H9 (cell line): ENCODE measurements around the gene CPLX4. TPM values are rescaled to one million over a fixed set of nuclear protein-coding genes. Genes with fewer than 3 reads are reported as not detected.

Experiments
- DNase-seq: peaks from one replicate; pipeline ENCODE4 v3.0.0-alpha.2; 2017
- H2AFZ ChIP-seq: one replicate; pipeline ENCODE4 v1.6.1; 2013; ENCODE audit warnings: mild to moderate bottlenecking, low read length, control low read depth, moderate library complexity
- H2AK5ac ChIP-seq: 2 replicates; pipeline ENCODE4 v1.6.1; 2013; ENCODE audit warnings: low read length, control low read depth, mixed read lengths; ENCODE audit not compliant: insufficient read length
- H2BK120ac ChIP-seq: one replicate; pipeline ENCODE4 v1.6.1; 2013; ENCODE audit warnings: low read depth, mild to moderate bottlenecking, low read length, control low read depth, inconsistent platforms; ENCODE audit not compliant: poor library complexity, severe bottlenecking
- H2BK12ac ChIP-seq: 2 replicates; pipeline ENCODE4 v1.6.1; 2013; ENCODE audit warnings: low read length, control low read depth, mixed read lengths, low read depth; ENCODE audit not compliant: insufficient read length
- H2BK15ac ChIP-seq: 2 replicates; pipeline ENCODE4 v1.6.1; 2013; ENCODE audit warnings: low read depth, low read length, control low read depth
- H2BK20ac ChIP-seq: one replicate; pipeline ENCODE4 v1.6.1; 2013; ENCODE audit warnings: low read depth, mild to moderate bottlenecking, low read length, control low read depth, inconsistent platforms; ENCODE audit not compliant: poor library complexity, severe bottlenecking
- H2BK5ac ChIP-seq: 2 replicates; pipeline ENCODE4 v1.6.1; 2013; ENCODE audit warnings: low read length, control low read depth, mixed read lengths; ENCODE audit not compliant: insufficient read length
- H3K14ac ChIP-seq: 2 replicates; pipeline ENCODE4 v1.6.1; 2013; ENCODE audit warnings: low read length, control low read depth; ENCODE audit not compliant: insufficient read depth
- H3K18ac ChIP-seq: 2 replicates; pipeline ENCODE4 v1.6.1; 2013; ENCODE audit warnings: low read depth, mild to moderate bottlenecking, mixed read lengths, low read length, control low read depth; ENCODE audit not compliant: insufficient read length
- H3K23ac ChIP-seq: 2 replicates; pipeline ENCODE4 v1.6.1; 2013; ENCODE audit warnings: low read length, control low read depth, mixed read lengths, low read depth; ENCODE audit not compliant: insufficient read length
- H3K23me2 ChIP-seq: 2 replicates; pipeline ENCODE4 v1.6.1; 2013; ENCODE audit warnings: low read depth, mild to moderate bottlenecking, mixed read lengths, low read length, control low read depth; ENCODE audit not compliant: insufficient read length, poor library complexity, severe bottlenecking
- H3K27ac ChIP-seq: 2 replicates; pipeline ENCODE4 v1.5.1; 2013; ENCODE audit warnings: low read length, control low read depth, mixed read lengths, low read depth; ENCODE audit not compliant: insufficient read length
- H3K27me3 ChIP-seq: 2 replicates; pipeline ENCODE4 v1.6.1; 2013; ENCODE audit warnings: low read length, control low read depth, inconsistent platforms; ENCODE audit not compliant: insufficient read depth
- H3K4ac ChIP-seq: 2 replicates; pipeline ENCODE4 v1.6.1; 2013; ENCODE audit warnings: low read depth, mild to moderate bottlenecking, control low read depth, inconsistent platforms, low read length, moderate library complexity
- H3K4me1 ChIP-seq: 2 replicates; pipeline ENCODE4 v1.6.1; 2013; ENCODE audit warnings: low read length, control low read depth, inconsistent platforms; ENCODE audit not compliant: insufficient read depth
- H3K4me2 ChIP-seq: 2 replicates; pipeline ENCODE4 v1.6.1; 2013; ENCODE audit warnings: low read length, control low read depth, mixed read lengths; ENCODE audit not compliant: insufficient read length, insufficient read depth
- H3K56ac ChIP-seq: 2 replicates; pipeline ENCODE4 v1.6.1; 2013; ENCODE audit warnings: low read depth, mild to moderate bottlenecking, mixed read lengths, low read length, control low read depth; ENCODE audit not compliant: insufficient read length
- H3K79me1 ChIP-seq: 2 replicates; pipeline ENCODE4 v1.6.1; 2013; ENCODE audit warnings: low read depth, mild to moderate bottlenecking, moderate library complexity, low read length, control low read depth, inconsistent platforms; ENCODE audit not compliant: insufficient read depth, poor library complexity, severe bottlenecking
- H3K79me2 ChIP-seq: 2 replicates; pipeline ENCODE4 v1.6.1; 2013; ENCODE audit warnings: low read length, control low read depth, inconsistent platforms; ENCODE audit not compliant: insufficient read depth
- H3K9ac ChIP-seq: 2 replicates; pipeline ENCODE4 v1.6.1; 2013; ENCODE audit warnings: low read length, control low read depth, mixed read lengths; ENCODE audit not compliant: insufficient read length; ENCODE audit errors: extremely low read depth
- H3K9me3 ChIP-seq: one replicate; pipeline ENCODE4 v1.6.1; 2013; ENCODE audit warnings: low read depth, low read length, inconsistent platforms; ENCODE audit not compliant: control insufficient read depth
- H3T11ph ChIP-seq: one replicate; pipeline ENCODE4 v1.6.1; 2013; ENCODE audit warnings: mild to moderate bottlenecking, low read length, control low read depth, inconsistent platforms
- H4K20me1 ChIP-seq: one replicate; pipeline ENCODE4 v1.6.1; 2013; ENCODE audit not compliant: control insufficient read depth, insufficient read length, insufficient read depth
- H4K5ac ChIP-seq: 2 replicates; pipeline ENCODE4 v1.6.1; 2013; ENCODE audit warnings: low read depth, mild to moderate bottlenecking, mixed read lengths, low read length, control low read depth; ENCODE audit not compliant: insufficient read length
- H4K8ac ChIP-seq: replicated peaks from 2 replicates; pipeline ENCODE4 v1.6.1; 2013; ENCODE audit warnings: low read length, control low read depth, mixed read lengths, low read depth; ENCODE audit not compliant: insufficient read length
- H4K91ac ChIP-seq: 2 replicates; pipeline ENCODE4 v1.6.1; 2013; ENCODE audit warnings: low read depth, mild to moderate bottlenecking, moderate library complexity, mixed read lengths, low read length, control low read depth; ENCODE audit not compliant: insufficient read length
- H3K27ac Mint-ChIP-seq, 3 experiments: 2 replicates in 2 of 3; 3 replicates in 1 of 3; pipeline ENCODE4 v1.8.0; 2020 to 2021; ENCODE audit warnings: mixed read lengths in 3 of 3, mild to moderate bottlenecking in 1 of 3, moderate library complexity in 1 of 3
- H3K27me3 Mint-ChIP-seq: 2 replicates; pipeline ENCODE4 v1.8.0; 2021; ENCODE audit warnings: low read depth, mild to moderate bottlenecking, moderate library complexity, mixed read lengths
- H3K36me3 Mint-ChIP-seq, 3 experiments: 2 replicates in 2 of 3; 3 replicates in 1 of 3; pipeline ENCODE4 v1.8.0; 2020 to 2021; ENCODE audit warnings: low read depth in 3 of 3, mixed read lengths in 3 of 3; ENCODE audit not compliant: insufficient read depth in 1 of 3
- H3K4me1 Mint-ChIP-seq, 2 experiments: 2 replicates each; pipeline ENCODE4 v1.8.0; 2020; ENCODE audit warnings: mixed read lengths in 2 of 2
- H3K4me3 Mint-ChIP-seq, 2 experiments: 2 replicates in 1 of 2; 3 replicates in 1 of 2; pipeline ENCODE4 v1.8.0; 2020 to 2021; ENCODE audit warnings: mild to moderate bottlenecking in 2 of 2, mixed read lengths in 2 of 2, moderate library complexity in 1 of 2
- H3K9me3 Mint-ChIP-seq, 2 experiments: 2 replicates in 1 of 2; 3 replicates in 1 of 2; pipeline ENCODE4 v1.8.0; 2020; ENCODE audit warnings: mild to moderate bottlenecking in 2 of 2, mixed read lengths in 2 of 2, moderate library complexity in 1 of 2
- WGBS: extraction: QIAGEN DNeasy Blood & Tissue Kit; methylation state at CpG from one replicate; pipeline ENCODE4 v1.1.7; 2013; ENCODE audit warnings: missing lambda C conversion rate, low lambda C conversion rate, mixed read lengths; ENCODE audit not compliant: insufficient read length; ENCODE audit errors: extremely low coverage; 5-methylcytosine and 5-hydroxymethylcytosine counted together
- total RNA-seq: library from RNA; stranded (reverse); gene quantifications from 2 replicates; pipeline ENCODE4 v1.2.1, GENCODE V29; 2021
- TF ChIP-seq, protein P1 (sequence below): fragments of 200-600 bp; sonication (generic); conservative IDR thresholded peaks from 3 replicates; pipeline ENCODE4 v1.8.0; 2021; ENCODE audit warnings: antibody characterized with exemption, mild to moderate bottlenecking

The CPLX4 gene
- total RNA-seq, 1 experiment from 2014 or later: not detected

DNA sequence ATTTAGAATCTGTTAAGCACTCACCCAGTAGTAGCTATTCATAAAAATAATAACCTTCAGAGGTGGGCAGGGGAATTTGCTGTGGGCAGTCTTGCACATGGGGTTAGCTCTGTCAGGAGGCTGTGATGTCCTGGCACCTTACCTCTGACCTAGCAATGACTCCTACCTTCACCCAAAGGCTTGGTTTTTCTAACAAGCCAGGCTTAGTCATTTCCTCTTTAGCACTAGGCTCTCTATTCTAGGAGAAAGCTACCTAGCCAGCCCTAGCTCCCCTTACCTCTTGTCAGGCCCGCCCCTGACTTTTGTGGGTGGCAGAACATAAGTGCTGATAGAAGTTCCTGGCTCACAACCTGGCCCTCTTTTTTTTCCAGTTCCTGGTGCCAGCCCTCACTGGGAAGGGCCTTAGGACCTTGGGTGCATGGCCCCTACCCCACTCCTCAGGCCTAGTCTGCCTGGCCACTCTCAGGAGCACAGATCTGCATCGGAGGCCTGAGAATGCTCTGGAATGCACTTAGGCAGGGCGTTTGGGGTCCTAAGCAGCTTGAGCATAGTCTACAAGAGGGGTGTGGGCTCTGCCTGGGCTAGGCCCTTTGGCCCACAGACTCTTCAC lies 17.7 kb downstream of the CPLX4 start:
- H2AK5ac ChIP-seq: no peak overlapping the region
- peaks cover 0 to 3% of the 10 kb centered on the region in 2 experiments; a peak in 1 of 4 replicates for H3K4me1 Mint-ChIP-seq
- H3K36me3 Mint-ChIP-seq: no peaks in the 10 kb centered on the region
- H3K4me3 Mint-ChIP-seq: no peak overlapping the region
- H3K4ac ChIP-seq: no peak overlapping the region
- H2BK5ac ChIP-seq: no peak overlapping the region
- no peaks in the 10 kb centered on the region for H4K20me1 ChIP-seq
- peaks cover 41% of the 10 kb centered on the region for H3K27me3 Mint-ChIP-seq
- TF ChIP-seq, protein P1, sequence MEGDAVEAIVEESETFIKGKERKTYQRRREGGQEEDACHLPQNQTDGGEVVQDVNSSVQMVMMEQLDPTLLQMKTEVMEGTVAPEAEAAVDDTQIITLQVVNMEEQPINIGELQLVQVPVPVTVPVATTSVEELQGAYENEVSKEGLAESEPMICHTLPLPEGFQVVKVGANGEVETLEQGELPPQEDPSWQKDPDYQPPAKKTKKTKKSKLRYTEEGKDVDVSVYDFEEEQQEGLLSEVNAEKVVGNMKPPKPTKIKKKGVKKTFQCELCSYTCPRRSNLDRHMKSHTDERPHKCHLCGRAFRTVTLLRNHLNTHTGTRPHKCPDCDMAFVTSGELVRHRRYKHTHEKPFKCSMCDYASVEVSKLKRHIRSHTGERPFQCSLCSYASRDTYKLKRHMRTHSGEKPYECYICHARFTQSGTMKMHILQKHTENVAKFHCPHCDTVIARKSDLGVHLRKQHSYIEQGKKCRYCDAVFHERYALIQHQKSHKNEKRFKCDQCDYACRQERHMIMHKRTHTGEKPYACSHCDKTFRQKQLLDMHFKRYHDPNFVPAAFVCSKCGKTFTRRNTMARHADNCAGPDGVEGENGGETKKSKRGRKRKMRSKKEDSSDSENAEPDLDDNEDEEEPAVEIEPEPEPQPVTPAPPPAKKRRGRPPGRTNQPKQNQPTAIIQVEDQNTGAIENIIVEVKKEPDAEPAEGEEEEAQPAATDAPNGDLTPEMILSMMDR: no peak
- no peak overlapping the region for H3K18ac ChIP-seq
- H2BK12ac ChIP-seq: no peak overlapping the region
- H3K27me3 ChIP-seq: no peaks in the 10 kb centered on the region
- no peaks in the 10 kb centered on the region for H3K9me3 ChIP-seq
- H3K23me2 ChIP-seq: no peaks in the 10 kb centered on the region
- no peak overlapping the region for H3K4me2 ChIP-seq
- H2BK20ac ChIP-seq: no peak overlapping the region
- H2BK15ac ChIP-seq: no peak overlapping the region
- H3K9me3 Mint-ChIP-seq: no peaks in the 10 kb centered on the region
- no peak overlapping the region for H3T11ph ChIP-seq
- H4K91ac ChIP-seq: no peak overlapping the region
- H3K79me1 ChIP-seq: no peaks in the 10 kb centered on the region
- no peak for DNase-seq
- no CpG with 5 or more reads among the region's 3 CpGs for WGBS
- H3K23ac ChIP-seq: no peak overlapping the region
- no peak overlapping the region for H3K27ac Mint-ChIP-seq
- H3K4me1 ChIP-seq: no peaks in the 10 kb centered on the region
- no peak overlapping the region for H4K5ac ChIP-seq
- no peak overlapping the region for H3K56ac ChIP-seq
- H3K79me2 ChIP-seq: no peaks in the 10 kb centered on the region
- H4K8ac ChIP-seq: no peak overlapping the region
- no peak overlapping the region for H3K14ac ChIP-seq
- H3K9ac ChIP-seq: no peak overlapping the region
- no peak overlapping the region for H2BK120ac ChIP-seq
- H2AFZ ChIP-seq: no peak overlapping the region
- no peak overlapping the region for H3K27ac ChIP-seq
